DLD1 (cell line): ENCODE data around the gene BCL6.

Experiments used
- in situ Hi-C: cut with HindIII; loops from 2 replicates; pipeline ENCODE4 v1.10.0; 2017; ENCODE audit warnings: low sequenced_read_pairs

The BCL6 gene

GRCh38 chr3:187685948-187686347 is 59.3 kb downstream of the BCL6 start:
- in situ Hi-C loops, result no loop called here

- in situ Hi-C loops, result loop anchor here (5.0 kb wide), 1 partner anchor 363 kb away; no protein-coding TSS in a partner anchor
Observed at GRCh38 chr3:187684880-187685279, 60.4 kb downstream of the BCL6 start.

- in situ Hi-C loops, result loop anchor here (5.0 kb wide), 1 partner anchor 362 kb away; no protein-coding TSS in a partner anchor
Observed at GRCh38 chr3:187684444-187684843, 60.8 kb downstream of the BCL6 start.

- in situ Hi-C loops, result loop anchor here (5.0 kb wide), 1 partner anchor 359 kb away; no protein-coding TSS in a partner anchor
Observed at GRCh38 chr3:187681756-187682155, 63.5 kb downstream of the BCL6 start.

- in situ Hi-C loops, result loop anchor here (5.0 kb wide), 1 partner anchor 358 kb away; no protein-coding TSS in a partner anchor
Observed at GRCh38 chr3:187679638-187680396, 65.5 kb downstream of the BCL6 start.

- in situ Hi-C loops, result no loop called here
Observed at GRCh38 chr3:187678726-187679268, 66.5 kb downstream of the BCL6 start.

GRCh38 chr3:187677604-187678003 is 67.7 kb downstream of the BCL6 start:
- in situ Hi-C loops, result no loop called here

- in situ Hi-C loops, result no loop called here
Observed at GRCh38 chr3:187673012-187673411, 72.3 kb downstream of the BCL6 start.
